GM21786 (cell line): ENCODE measurements around the gene BARX2.

Experiments
- ATAC-seq: cut with Tn5 transposase; IDR thresholded peaks from one replicate; pipeline ENCODE4 v1.9.1; 2021; ENCODE audit not compliant: unreplicated experiment

Gene BARX2

DNA sequence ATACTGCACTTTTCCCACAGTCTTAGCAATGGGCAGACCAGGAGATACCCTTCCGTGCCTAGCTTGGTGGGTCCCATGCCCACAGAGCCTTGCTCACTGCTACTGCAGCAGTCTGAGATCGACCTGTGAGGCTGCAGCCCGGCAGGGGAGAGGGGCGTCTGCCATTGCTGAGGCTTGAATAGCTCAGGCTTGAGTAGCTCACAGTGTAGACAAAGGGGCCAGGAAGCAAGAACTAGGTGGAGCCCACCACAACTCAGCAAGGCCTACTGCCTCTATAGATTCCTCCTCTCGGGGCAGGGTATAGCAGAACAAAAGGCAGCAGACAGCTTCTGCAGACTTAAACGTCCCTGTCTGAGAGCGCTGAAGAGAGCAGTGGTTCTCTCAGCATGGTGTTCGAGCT, 118.1 kb downstream of the BARX2 start:
- no peak for ATAC-seq
